Endothelial cell of umbilical vein (primary cell): ENCODE measurements around the gene FOCAD.

Experiments used
- CTCF ChIP-seq, 2 donors: IDR thresholded peaks; 1 replicate in 1 of 2; 2 replicates in 1 of 2; pipeline ENCODE4 v1.5.1; 2011; ENCODE audit warnings: low read length in 2 of 2, mild to moderate bottlenecking in 2 of 2, moderate library complexity in 2 of 2, control low read depth in 1 of 2, inconsistent platforms in 1 of 2, low read depth in 1 of 2; ENCODE audit not compliant: insufficient read depth in 1 of 2; ENCODE audit errors: extremely low read depth in 1 of 2
- EZH2 ChIP-seq: IDR thresholded peaks from 2 replicates; pipeline ENCODE4 v1.6.1; 2012; ENCODE audit warnings: borderline replicate concordance, low read depth, mild to moderate bottlenecking, moderate library complexity, low read length, inconsistent platforms; ENCODE audit not compliant: severe bottlenecking
- FOS ChIP-seq: IDR thresholded peaks from 2 replicates; pipeline ENCODE4 v1.6.1; 2011; ENCODE audit warnings: mild to moderate bottlenecking, low read length, moderate library complexity, borderline replicate concordance; ENCODE audit not compliant: insufficient read depth
- JUN ChIP-seq: IDR thresholded peaks from 2 replicates; pipeline ENCODE4 v1.6.1; 2011; ENCODE audit warnings: borderline replicate concordance, low read depth; ENCODE audit not compliant: insufficient read length, insufficient read depth
- POLR2A ChIP-seq: IDR thresholded peaks from 2 replicates; pipeline ENCODE4 v1.6.1; 2012; ENCODE audit warnings: low read depth, mild to moderate bottlenecking, control low read depth, low read length
- POLR2AphosphoS5 ChIP-seq: IDR thresholded peaks from 2 replicates; pipeline ENCODE4 v1.6.1; 2012; ENCODE audit warnings: low read depth, mild to moderate bottlenecking, control low read depth, low read length, moderate library complexity; ENCODE audit not compliant: insufficient read depth

DNA sequence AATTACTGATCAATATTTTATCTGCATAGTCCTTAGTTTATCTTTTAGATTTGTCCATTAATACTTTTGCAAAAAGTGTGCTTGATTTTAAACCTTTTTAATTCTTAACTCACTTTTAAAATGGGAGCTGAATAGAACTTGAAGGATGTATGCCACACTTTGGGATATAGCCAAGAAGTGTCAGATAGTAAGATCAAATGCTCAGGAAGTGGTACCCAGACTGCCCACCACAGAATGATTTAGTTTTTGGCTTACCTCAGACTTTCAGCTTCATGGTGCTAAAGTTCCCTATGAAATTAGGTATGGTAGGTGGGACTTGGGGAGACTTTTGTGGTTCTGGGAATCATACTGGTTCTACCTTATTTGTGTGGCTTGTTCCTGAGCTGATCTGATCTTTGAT, 14.7 kb downstream of the FOCAD start:
- TF ChIP-seq CTCF (IDR thresholded peaks at IDR 0.05; ENCODE audit: extremely low read depth in 1 of 2, insufficient read depth in 1 of 2, low read depth in 1 of 2, low read length in 2 of 2) (no peak), POLR2AphosphoS5 (no peak), JUN (no peak), EZH2 (no peak), FOS (no peak), POLR2A (no peak)
